ENCODE data around the gene CFAP46.

CFAP46 gene

GRCh38 chr10:132880128-132880981, 62.0 kb downstream of the CFAP46 start:
- no peak for DNase-seq (ENCODE audit: low read depth)

- DNase-seq (ENCODE audit: low read depth): no peak
Measured at GRCh38 chr10:132879408-132880127, 62.8 kb downstream of the CFAP46 start.

DNA sequence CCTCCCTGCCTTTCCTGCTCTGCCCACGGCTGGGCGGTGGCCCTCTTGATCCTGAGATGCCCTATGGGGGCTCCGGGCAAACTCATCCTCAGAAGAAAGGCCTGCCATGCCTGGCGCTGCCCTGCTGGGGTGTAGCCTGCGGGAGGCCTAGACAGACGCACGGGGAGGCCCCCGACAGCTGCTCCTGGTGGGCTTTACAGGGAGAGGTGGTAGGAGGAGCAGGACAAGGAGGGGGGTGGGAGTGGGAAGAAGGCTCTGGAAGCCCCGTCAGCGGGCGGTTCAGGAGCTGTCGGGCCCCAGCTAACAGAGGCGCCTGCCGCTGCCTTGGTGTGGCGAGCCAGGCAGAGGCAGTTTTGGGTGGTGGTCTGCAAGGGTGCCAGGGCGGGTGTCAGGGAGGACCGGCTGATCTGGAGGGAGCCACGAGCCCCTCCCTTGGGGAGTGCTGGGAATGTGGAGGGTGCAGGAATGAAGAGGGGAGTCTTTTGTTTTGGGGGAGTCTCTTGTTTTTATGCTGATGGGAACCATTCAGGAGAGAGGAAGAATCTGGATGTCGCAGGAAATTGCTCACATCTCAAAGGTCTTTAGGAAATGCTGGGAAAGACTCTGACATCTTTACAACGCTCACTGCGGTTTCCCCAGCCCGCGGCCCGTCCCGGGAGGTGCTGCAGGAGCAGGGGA, 63.5 kb downstream of the CFAP46 start:
- DNase-seq (ENCODE audit: low read depth): no peak

DNA sequence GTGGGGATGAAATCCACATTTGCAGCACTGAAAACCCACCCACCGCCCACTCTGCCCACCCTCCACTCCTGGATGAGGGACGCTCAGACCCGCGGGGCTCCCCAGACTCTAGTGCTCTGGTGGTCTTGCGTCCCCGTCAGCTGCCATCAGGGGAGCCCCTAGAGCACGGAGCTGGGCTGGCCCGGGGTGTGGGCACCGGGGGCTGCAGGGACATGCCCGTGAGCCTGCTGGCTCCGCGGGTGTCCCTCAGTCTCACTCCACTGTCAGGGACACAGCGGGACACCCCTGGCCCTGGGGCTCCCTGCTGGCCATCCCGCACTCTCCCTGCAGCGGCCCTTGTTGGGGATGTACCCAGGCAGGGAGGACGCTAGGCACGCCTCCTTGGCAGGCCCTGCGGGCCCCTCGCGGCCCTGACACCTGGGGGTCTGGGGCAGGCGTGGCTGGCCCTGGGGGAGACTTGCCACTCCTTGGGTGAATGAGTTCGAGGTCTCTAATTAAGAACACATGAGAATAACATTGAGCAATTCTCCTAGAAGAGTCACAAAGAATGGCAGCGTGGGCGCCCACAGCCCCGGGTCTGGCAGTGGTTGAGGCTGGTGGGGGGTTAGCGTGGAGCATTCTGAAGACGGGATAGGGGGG, 64.2 kb downstream of the CFAP46 start:
- DNase-seq (ENCODE audit: low read depth): no peak

GRCh38 chr10:132877473-132877872, 64.9 kb downstream of the CFAP46 start:
- DNase-seq (ENCODE audit: low read depth): no peak

DNA sequence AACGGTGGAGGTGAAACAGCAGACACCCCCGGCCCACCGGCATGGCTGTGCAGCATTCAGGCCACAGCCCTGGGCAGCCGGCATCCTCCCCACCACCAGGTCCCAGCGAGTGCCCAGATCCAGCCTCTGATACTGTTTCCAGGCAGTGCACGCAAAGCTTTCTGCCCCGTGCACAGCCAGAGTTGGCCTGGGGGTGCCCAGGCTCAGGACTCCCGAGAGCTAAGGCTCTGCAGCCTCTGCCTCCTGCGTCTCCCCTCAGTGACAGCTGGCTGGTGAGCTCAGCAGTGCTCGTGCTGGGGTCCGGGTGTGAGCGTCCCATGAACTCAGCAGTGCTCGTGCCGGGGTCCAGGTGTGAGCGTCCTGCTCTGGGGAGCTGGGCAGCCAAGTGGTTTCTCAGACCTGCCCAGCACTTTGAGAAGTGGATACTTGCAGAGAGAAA, 65.4 kb downstream of the CFAP46 start:
- DNase-seq (ENCODE audit: low read depth): no peak

DNA sequence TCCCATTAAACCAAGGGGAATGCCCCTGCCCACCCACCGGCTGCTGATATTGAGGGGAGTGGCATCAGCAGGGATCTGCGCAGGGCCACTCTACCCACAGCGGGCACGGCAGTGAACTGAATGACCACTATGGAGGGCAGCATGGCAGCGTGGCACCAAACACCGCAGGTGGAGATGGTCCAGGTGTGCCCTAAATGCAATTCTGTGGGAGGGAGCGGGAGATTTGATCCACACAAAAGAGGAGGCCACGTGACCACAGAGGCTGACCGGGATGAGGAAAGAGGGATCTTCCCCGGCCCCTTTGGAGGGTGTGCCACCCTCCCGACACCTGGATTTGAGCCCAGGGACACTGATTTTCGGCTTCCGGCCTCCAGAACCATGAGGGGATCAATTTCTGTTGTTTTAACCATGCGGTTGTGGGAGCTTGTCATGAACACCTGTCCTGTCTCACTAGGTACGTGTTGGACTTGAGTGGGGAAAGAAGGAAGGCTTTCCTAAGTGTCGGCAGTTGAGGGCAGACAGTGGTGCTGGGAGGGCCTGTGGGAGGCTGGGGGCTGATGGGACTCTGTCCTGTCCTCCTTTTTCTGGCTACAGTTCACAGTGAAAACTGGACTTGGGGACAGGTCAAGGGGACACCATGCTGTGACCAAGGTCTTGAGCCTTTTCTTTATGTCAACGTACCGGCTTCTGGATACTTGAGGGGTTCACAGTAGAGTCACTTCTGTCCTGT, 66.1 kb downstream of the CFAP46 start:
- no peak for DNase-seq (ENCODE audit: low read depth)

- DNase-seq (ENCODE audit: low read depth): no peak
Measured at GRCh38 chr10:132875435-132875834, 66.9 kb downstream of the CFAP46 start.

DNA sequence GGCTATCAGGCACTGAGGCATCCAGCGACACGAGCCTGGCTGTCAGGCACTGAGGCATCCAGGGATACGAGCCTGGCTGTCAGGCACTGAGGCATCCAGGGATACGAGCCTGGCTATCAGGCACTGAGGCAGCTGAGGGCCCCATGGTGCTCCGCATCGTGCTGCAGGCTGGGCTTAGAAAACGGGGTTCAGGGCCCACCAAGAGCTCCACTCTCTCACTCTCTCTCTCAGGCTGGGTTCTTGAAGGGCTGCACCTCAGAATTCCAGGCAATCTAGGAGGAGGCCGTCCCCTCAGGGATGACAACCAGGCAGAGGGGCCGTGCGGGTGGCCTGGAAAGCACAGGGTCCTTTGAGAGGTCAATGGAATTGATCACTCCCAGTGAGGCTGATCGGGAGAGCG, 69.0 kb downstream of the CFAP46 start:
- no peak for DNase-seq (ENCODE audit: low read depth)

DNA sequence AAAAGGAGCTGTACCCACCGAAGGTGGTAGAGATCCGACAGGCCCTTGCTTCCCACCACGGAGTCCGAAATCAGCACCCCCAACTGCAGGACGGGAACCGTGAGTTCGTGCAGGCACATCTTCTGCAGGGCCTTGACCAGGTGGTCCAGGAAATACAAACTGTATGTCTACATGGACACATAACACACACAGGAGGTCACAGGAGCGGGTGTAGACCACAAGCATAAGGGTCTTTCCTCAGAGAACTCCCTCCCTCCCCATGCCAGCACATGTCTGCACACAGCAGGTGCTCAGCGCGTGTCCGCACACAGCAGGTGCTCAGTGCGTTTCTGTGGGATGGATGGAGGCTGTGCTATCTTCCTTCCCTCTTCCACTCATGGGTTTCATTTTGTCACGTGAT, 69.7 kb downstream of the CFAP46 start:
- DNase-seq (ENCODE audit: low read depth): no peak

DNA sequence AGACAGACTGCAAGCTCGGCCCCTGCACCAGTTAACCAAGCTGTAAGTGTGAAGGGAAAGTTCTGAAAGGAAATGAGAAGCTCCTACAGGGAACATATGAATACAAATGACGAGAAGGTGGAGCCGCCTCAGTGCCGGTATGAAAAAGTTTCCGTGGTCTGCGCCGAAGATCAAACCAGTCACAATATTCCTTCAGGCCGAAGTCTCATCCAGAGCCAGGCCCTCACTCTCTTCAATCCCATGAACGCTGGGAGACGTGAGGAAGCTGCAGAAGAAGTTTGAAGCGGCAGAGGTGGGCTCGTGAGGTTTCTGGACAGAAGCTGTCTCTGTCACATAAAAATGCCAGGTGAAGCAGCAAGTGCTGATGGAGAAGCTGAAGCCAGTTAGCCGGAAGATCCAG, 71.9 kb downstream of the CFAP46 start:
- no peak for DNase-seq (ENCODE audit: low read depth)

DNA sequence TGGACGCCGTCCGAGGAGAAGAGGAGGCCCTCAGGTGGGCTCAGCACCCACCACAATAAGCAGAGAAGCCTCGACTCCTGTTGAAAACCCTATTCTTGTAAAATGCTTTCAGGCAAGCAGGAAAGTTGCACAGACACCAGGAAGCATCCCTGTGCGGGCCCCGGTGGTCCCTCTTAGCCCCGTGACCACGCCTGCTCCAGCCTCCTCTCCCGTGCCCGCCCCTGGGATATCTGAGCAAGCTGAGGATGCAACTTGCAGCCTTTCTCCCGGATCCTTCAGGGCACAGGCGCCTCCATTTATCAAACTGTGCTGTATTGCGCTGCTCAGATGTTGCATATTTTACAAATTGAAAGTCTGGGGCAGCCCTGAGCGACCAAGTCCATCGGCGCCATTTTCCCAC, 72.7 kb downstream of the CFAP46 start:
- no peak for DNase-seq (ENCODE audit: low read depth)

DNA sequence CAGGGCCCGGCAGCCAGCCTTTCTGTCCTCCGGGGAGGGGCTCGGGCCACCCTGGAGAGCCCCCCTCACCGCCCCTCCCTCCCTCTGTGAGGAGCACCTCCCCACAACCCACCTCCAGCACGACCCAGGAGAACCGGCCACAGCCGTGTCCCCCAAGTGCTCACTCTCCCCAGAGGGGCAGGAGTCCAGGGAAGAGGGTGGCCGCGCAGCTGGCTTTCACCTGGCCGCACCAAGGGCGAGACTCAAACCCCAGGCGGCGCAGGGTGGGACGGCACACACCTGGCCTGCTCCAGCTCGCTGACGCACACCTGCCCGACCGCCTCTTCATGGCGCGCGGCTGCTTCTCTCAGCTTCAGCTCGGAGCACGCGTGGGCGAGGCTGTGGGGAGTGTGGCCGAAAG, 73.4 kb downstream of the CFAP46 start:
- DNase-seq (ENCODE audit: low read depth): no peak

DNA sequence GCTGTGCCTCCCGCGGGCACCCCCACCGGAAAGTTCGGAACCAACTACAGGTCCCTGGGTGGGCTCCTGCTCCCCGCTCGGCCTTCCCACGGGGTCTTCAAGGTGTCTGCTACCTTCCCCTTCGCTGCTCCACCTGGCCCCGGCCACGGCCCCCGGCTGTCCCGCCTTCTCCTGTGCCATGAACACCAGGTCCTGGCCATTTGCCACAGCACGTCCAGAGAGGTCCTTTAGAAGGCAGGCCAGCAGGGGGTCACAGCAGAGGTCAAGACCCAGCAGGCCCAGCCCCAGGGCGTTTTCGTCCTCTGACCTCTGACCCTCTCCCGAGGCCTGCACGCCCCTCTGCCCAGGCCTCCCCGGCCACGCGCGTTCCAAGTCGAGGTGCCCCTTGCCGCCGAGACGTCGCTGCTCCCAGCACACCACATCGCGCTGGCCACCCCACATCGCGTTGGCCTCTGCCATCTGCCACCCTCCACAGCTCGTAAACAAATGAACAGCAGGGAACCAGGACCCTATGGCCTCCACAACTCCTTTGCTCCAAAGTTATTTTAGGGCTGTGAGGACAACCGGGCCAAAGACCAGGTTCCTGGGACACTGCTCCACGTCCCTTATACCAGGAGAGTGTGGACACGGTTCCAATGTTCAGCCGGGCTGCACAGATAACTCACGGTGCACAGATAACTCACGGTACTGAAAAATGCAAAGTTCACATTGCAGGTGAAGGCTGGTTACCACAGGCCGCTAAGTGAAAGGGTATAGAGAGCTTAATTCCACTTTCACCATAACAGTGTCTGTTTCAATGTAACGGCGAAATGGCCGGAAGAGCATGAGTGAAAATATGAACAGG, 74.3 kb downstream of the CFAP46 start:
- no peak for DNase-seq (ENCODE audit: low read depth)

DNA sequence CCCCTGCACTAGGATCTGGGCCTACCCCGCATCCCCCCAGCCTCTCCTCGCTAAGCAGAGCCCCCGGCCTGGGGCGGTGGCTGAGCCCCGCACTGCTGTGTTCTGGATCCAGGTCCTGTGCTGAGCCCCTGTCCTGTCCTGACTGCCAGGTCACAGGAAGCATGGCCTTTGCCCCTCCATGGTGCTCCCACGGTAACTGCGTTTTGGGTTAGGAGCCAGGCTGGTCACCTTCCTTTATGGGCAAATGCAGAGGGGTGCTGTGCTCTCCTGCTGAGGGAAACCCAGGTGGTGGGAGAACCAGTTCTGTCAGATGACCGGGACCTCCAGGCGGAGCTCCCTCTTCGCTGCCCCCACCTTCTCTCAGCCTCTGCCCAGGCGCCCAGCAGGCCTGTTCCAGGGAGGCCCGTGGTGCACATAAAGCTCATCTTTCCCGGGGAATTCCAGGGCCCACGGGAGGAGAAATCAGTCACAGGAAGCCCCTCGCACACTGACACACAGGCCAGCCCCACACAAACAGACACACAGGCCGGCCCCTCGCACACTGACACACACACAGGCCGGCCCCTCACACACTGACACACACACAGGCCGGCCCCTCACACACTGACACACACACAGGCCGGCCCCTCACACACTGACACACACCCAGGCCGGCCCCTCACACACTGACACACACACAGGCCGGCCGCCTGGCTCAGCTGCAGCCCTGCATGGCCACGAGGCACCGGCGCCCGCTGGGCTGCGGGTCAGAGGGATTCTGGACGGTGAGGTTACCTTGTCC, 75.6 kb downstream of the CFAP46 start:
- DNase-seq (ENCODE audit: low read depth): no peak

GRCh38 chr10:132865851-132866600, 76.3 kb downstream of the CFAP46 start:
- DNase-seq (ENCODE audit: low read depth): no peak

DNA sequence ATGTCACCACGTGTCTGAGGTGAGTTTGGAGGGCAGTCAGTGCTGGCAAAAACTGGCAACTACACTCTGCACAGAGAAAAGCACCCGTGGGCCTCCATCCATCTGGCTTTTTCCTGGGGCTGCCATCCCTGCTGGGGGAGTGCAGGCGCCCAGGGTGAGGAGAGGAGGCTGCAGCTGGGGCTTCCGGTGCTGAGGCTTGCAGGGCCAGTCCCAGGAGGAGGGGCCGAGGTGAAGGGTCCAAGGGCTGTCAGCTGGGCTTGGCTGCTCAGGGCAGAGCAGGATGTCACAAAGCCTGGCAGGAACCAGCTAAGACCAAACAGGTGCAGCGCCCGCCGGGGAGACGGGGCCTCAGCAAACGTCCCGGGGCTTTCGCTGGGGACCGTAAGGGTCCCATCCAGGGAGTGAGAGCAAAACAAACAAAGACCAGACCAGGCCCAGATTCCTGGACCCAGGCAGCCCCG, 77.2 kb downstream of the CFAP46 start:
- DNase-seq (ENCODE audit: low read depth): no peak

DNA sequence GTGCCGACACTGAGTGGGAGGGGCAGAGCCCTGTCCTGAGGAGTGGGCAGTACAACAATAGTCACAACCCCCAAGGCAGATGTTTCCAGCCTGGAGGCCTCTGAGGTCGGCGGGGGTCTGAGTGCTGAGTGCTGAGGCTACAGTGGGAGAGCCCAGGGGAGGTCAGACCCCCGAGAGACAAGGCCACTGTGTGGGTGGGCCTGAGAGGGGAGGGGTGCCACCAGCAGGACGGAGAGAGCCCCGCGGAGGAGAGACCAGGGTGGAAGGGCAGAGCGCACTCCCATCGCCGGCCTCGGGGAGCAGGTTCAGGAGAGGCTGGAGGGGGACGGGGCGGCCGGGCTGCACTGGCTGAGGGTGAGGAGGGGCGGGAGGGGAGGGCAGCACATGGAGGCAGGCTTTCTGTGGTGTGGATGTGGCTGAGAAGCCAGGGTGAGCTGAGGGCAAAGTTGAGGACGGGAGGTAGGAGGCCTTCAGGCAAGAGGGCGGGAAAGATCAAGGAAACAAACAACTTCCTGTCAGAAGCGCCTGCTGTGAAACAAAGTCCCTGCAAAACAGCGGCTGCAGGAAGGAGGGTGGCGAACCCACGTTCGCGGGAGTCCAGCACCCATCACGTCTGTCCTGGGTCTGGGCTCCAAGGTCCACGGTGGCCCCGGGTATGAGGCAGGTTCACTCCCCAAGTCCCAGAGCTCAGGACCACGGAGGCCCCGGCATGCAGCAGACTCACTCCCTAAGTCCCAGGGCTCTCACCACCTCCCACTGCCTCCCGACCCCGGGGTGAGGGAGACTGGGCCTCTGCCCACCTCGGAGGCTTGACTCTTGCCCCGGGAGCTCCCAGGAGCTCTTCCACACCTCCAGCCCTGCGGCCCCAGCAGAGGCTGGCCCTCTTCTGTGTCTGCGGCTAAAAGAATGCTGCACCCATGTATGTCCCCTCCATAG, 79.6 kb downstream of the CFAP46 start:
- peak; percentile 38 for DNase-seq (ENCODE audit: low read depth)

All from CMK (cell line).